ENCODE data around the gene OR2V2. TPM values are rescaled to one million over a fixed set of nuclear protein-coding genes. Genes with fewer than 3 reads are reported as not detected.

Gene OR2V2
- total RNA-seq, 1 experiment from 2014 or later: not detected

DNA sequence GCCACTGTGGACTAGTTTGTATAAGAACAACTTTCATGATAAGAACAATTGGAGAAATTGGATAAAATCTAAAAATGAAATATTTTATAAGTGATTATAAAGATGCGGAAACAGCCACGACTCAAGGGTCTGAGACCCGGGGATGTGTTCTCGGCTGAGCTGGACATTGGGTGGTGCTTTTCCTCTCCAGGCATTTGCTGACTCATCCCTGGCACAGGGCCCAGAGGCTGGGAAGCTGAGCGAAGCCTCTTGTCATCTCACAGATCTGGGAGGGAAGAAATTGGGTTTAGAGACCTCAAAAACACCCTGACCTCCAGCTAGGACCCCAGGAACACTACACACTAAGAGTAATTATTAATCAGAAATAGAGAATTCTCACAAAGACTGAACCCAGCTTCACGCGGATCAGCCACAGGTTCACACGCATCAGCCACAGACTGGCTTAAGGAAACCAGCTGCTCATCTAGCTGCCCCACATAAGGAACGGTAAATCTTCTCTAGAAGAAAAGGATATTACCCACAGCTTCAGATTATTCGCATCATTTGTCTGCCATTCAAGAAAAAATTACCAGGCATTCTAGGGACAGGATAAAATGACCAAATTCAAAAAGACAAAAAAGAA, 13.7 kb upstream of the OR2V2 start:
- POLR2A ChIA-PET (ENCODE audit: unreplicated experiment): no interaction called here
- H3K27ac ChIP-seq (ENCODE audit: low read length): peak overlapping the region; percentile 14; the same call in 1 of the 2 replicates

DNA sequence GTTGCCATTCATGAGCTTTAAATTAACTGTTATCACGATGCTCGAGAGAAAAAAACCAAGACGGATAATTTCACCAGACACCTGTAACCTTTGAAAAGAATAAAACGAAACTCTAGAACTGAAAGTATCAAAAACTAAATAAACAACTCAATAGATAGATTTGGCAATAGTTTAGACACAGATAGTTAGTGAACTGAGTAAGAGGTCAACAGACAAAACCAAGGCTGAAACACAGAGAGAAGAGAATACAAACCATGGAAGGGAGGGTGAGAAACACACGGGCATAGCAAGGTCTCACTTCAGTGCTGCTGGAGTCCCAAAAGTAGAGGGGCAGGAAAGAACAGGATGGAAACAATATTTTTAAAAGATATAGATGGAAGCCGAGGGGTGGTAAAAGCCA, 13.1 kb upstream of the OR2V2 start:
- POLR2A ChIA-PET (ENCODE audit: unreplicated experiment): no interaction called here

More for the DNA sequence above, 13.7 kb upstream of the OR2V2 start:
- H3K4me3 ChIP-seq (ENCODE audit: low read length): no peak overlapping the region; the same call in 1 of the 2 replicates
- ATAC-seq: peak; percentile 86
- H2AFZ ChIP-seq (ENCODE audit: low read length): peak overlapping the region; percentile 40; the same call in 1 of the 2 replicates
- peaks cover 19% of the 10 kb centered on the region for H3K4me1 ChIP-seq (ENCODE audit: insufficient read depth, low read length)
- no peaks in the 10 kb centered on the region for H3K27me3 ChIP-seq (ENCODE audit: low read length)
- H3F3A ChIP-seq (ENCODE audit: low read length, unreplicated experiment): no peaks in the 10 kb centered on the region
- H3K9ac ChIP-seq (ENCODE audit: low read length): no peak overlapping the region
- CTCF ChIA-PET: interaction anchor here (0.6 kb wide), 1 partner anchor 90 kb away, joined by 3 read pairs; no protein-coding TSS in a partner anchor
- peak; percentile 97 for DNase-seq
- no peaks in the 10 kb centered on the region for H3K79me2 ChIP-seq (ENCODE audit: low read length)
- no peaks in the 10 kb centered on the region for H3K9me3 ChIP-seq (ENCODE audit: low read length)
- no peaks in the 10 kb centered on the region for H3K9me2 ChIP-seq (replicated peaks; ENCODE audit: low read length)
- intact Hi-C loops (cut with micrococcal nuclease): loop anchor here (1.0 kb wide), 1 partner anchor 19 kb away; no protein-coding TSS in a partner anchor
- BruUV-seq (replicated peaks): no TSS peak
- H3K36me3 ChIP-seq (ENCODE audit: low read depth, low read length): no peaks in the 10 kb centered on the region
- no peak for TF ChIP-seq EZH2 (IDR thresholded peaks at IDR 0.05; ENCODE audit: low read length, unreplicated experiment)
- H3K4me2 ChIP-seq (ENCODE audit: low read length): peak overlapping the region; percentile 72
- no peaks in the 10 kb centered on the region for H4K20me1 ChIP-seq (ENCODE audit: low read length)

DNA sequence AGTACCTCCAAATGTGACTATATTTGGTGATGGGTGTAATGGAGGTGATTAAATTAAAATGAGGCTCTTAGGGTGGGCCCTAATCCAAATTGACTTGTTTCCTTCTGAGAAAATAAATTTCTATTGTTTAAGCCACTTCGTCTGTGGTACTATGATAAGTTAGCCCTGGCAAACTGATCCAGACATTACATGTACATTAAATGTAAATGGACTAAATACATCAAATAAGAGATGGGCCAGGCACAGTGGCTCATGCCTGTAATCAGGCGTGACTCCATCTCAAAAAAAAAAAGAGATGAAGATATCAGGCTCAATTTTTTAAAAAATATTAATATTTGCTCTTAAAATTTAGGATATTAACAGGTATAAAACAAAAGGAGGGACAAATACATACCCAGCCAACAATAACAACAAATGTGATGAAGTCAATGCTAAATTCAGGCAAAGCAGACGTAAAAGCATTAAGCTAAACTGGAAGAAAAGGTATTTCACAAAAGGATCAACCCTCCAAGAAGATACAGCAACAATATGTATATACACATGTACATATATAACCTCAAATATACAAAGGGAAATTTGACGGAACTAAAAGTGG, 10.9 kb upstream of the OR2V2 start:
- BruUV-seq (replicated peaks): no TSS peak
- H3K9me3 ChIP-seq (ENCODE audit: low read length): no peaks in the 10 kb centered on the region
- TF ChIP-seq, protein P1, sequence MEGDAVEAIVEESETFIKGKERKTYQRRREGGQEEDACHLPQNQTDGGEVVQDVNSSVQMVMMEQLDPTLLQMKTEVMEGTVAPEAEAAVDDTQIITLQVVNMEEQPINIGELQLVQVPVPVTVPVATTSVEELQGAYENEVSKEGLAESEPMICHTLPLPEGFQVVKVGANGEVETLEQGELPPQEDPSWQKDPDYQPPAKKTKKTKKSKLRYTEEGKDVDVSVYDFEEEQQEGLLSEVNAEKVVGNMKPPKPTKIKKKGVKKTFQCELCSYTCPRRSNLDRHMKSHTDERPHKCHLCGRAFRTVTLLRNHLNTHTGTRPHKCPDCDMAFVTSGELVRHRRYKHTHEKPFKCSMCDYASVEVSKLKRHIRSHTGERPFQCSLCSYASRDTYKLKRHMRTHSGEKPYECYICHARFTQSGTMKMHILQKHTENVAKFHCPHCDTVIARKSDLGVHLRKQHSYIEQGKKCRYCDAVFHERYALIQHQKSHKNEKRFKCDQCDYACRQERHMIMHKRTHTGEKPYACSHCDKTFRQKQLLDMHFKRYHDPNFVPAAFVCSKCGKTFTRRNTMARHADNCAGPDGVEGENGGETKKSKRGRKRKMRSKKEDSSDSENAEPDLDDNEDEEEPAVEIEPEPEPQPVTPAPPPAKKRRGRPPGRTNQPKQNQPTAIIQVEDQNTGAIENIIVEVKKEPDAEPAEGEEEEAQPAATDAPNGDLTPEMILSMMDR (conservative IDR thresholded peaks at IDR 0.05; ENCODE audit: low read depth, low read length): no peak
- TF ChIP-seq EZH2 (IDR thresholded peaks at IDR 0.05; ENCODE audit: low read length, unreplicated experiment) (no peak), EZH2phosphoT487 (IDR thresholded peaks at IDR 0.05; ENCODE audit: borderline replicate concordance, low read length) (no peak)
- H3K9ac ChIP-seq (ENCODE audit: low read length): no peak overlapping the region
- POLR2A ChIA-PET (ENCODE audit: unreplicated experiment): no interaction called here
- no peaks in the 10 kb centered on the region for H3K27me3 ChIP-seq (ENCODE audit: low read length)
- H3K4me2 ChIP-seq (ENCODE audit: low read length): no peak overlapping the region
- H3K27ac ChIP-seq (ENCODE audit: low read length): no peak overlapping the region
- H3K4me1 ChIP-seq (ENCODE audit: insufficient read depth, low read length): peaks cover 19% of the 10 kb centered on the region
- no peaks in the 10 kb centered on the region for H3K36me3 ChIP-seq (ENCODE audit: low read depth, low read length)
- no peak for ATAC-seq
- intact Hi-C loops (cut with micrococcal nuclease): no loop called here
- H3F3A ChIP-seq (ENCODE audit: low read length, unreplicated experiment): no peaks in the 10 kb centered on the region
- H3K9me2 ChIP-seq (replicated peaks; ENCODE audit: low read length): no peaks in the 10 kb centered on the region
- no peaks in the 10 kb centered on the region for H3K79me2 ChIP-seq (ENCODE audit: low read length)
- CTCF ChIA-PET: interaction anchor here (0.7 kb wide), 1 partner anchor 80 kb away, joined by 7 read pairs; no protein-coding TSS in a partner anchor
- no peak overlapping the region for H2AFZ ChIP-seq (ENCODE audit: low read length)
- no peak overlapping the region for H3K4me3 ChIP-seq (ENCODE audit: low read length)
- H4K20me1 ChIP-seq (ENCODE audit: low read length): no peaks in the 10 kb centered on the region
- no peak for DNase-seq

More for the DNA sequence above, 13.1 kb upstream of the OR2V2 start:
- Histone ChIP-seq H3K27ac (ENCODE audit: low read length) (no peak overlapping the region), H3K9me3 (ENCODE audit: low read length) (no peaks in the 10 kb centered on the region), H3K9me2 (replicated peaks; ENCODE audit: low read length) (no peaks in the 10 kb centered on the region), H3K4me2 (ENCODE audit: low read length) (peak overlapping the region; percentile 72), H3K4me3 (ENCODE audit: low read length) (no peak overlapping the region), H3K79me2 (ENCODE audit: low read length) (no peaks in the 10 kb centered on the region), H3F3A (ENCODE audit: low read length, unreplicated experiment) (no peaks in the 10 kb centered on the region), H4K20me1 (ENCODE audit: low read length) (no peaks in the 10 kb centered on the region), H3K9ac (ENCODE audit: low read length) (no peak overlapping the region), H2AFZ (ENCODE audit: low read length) (no peak overlapping the region), H3K27me3 (ENCODE audit: low read length) (no peaks in the 10 kb centered on the region), H3K36me3 (ENCODE audit: low read depth, low read length) (no peaks in the 10 kb centered on the region), H3K4me1 (ENCODE audit: insufficient read depth, low read length) (peaks cover 19% of the 10 kb centered on the region)
- intact Hi-C loops (cut with micrococcal nuclease): no loop called here
- TF ChIP-seq EZH2phosphoT487 (IDR thresholded peaks at IDR 0.05; ENCODE audit: borderline replicate concordance, low read length) (no peak), EZH2 (IDR thresholded peaks at IDR 0.05; ENCODE audit: low read length, unreplicated experiment) (no peak)
- TF ChIP-seq, protein P1 (conservative IDR thresholded peaks at IDR 0.05; ENCODE audit: low read depth, low read length): no peak
- ATAC-seq: no peak
- CTCF ChIA-PET: interaction anchor here (0.6 kb wide), 1 partner anchor 91 kb away, joined by 3 read pairs; no protein-coding TSS in a partner anchor
- no peak for DNase-seq
- no TSS peak for BruUV-seq (replicated peaks)
